Testis (tissue), 2 donors: ENCODE measurements around the gene TCAF1.

ENCODE experiments used
- CTCF ChIP-seq, 3 experiments: fragments of 450-650 bp in 2 of 3; fragments of 200-600 bp in 1 of 3; sonication (generic) in 1 of 3; IDR thresholded peaks; one replicate each; pipeline ENCODE4 v1.5.1; 2016 to 2019; ENCODE audit warnings: antibody characterized with exemption in 3 of 3, mild to moderate bottlenecking in 2 of 3, moderate library complexity in 1 of 3
- POLR2A ChIP-seq: fragments of 450-650 bp; IDR thresholded peaks from one replicate; pipeline ENCODE4 v1.6.1; 2017; ENCODE audit warnings: antibody characterized with exemption, mild to moderate bottlenecking, moderate library complexity

- no peak for TF ChIP-seq CTCF (IDR thresholded peaks at IDR 0.05)
- no peak for TF ChIP-seq POLR2A
These were observed 16.9 kb downstream of the TCAF1 start for GRCh38 chr7:143884969-143885559.
